K562 (cell line): ENCODE results near the gene PRTFDC1. TPM values are rescaled to one million over a fixed set of nuclear protein-coding genes. Genes with fewer than 3 reads are reported as not detected.

Experiments
- CEBPZ ChIP-seq: fragments of 150-350 bp; IDR thresholded peaks from 2 replicates; pipeline ENCODE4 v1.6.1; 2014; ENCODE audit warnings: low read depth, mild to moderate bottlenecking, low read length, borderline replicate concordance
- HBP1 ChIP-seq: fragments of 450-650 bp; formaldehyde crosslinking; IDR thresholded peaks from 2 replicates; pipeline ENCODE4 v1.4.0; 2022; ENCODE audit warnings: missing genetic modification characterization
- NFE2 ChIP-seq: IDR thresholded peaks from 2 replicates; pipeline ENCODE4 v1.6.1; 2014; ENCODE audit warnings: antibody characterized with exemption, low read depth
- SMC3 ChIP-seq: conservative IDR thresholded peaks from 2 replicates; pipeline ENCODE4 v1.6.1; 2011; ENCODE audit warnings: low read depth, low read length, improper control_type of control experiment; ENCODE audit not compliant: insufficient read depth
- USF1 ChIP-seq: sonication (generic); formaldehyde crosslinking; IDR thresholded peaks from 2 replicates; pipeline ENCODE4 v1.9.0; 2022; ENCODE audit warnings: mild to moderate bottlenecking, missing genetic modification reagents
- ZBTB40 ChIP-seq, 2 experiments: fragments of 450-650 bp in 1 of 2; sonication (generic) in 1 of 2; formaldehyde crosslinking in 1 of 2; IDR thresholded peaks; 2 replicates each; pipeline versions ENCODE4 v1.7.1 to v1.9.0; 2016 to 2022; ENCODE audit warnings: inconsistent platforms in 1 of 2, mild to moderate bottlenecking in 1 of 2, missing genetic modification reagents in 1 of 2
- polyA plus RNA-seq, 8 experiments: library from polyadenylated mRNA; depleted of rRNA in 4 of 8; stranded (reverse) in 5 of 8; unstranded in 3 of 8; fragments of >200 nt; fragmentation: Nextera tagmentation in 2 of 8; fragmentation: Illumina TruSeq in 1 of 8; extraction: Ambion mirVana in 2 of 8; extraction: Trizol in 1 of 8; gene quantifications; 2 replicates each; pipeline versions ENCODE4 v1.2.1 to v1.2.3, GENCODE V29; 2011 to 2014; ENCODE audit warnings: inconsistent platforms in 1 of 8, missing spikeins in 1 of 8
- total RNA-seq, 7 experiments: library from RNA; depleted of rRNA in 6 of 7; stranded (reverse); fragments of >200 nt in 6 of 7; fragmentation: Illumina TruSeq in 2 of 7; extraction: Trizol in 2 of 7; gene quantifications; 2 replicates each; pipeline versions ENCODE4 v1.2.1 to v1.2.3, GENCODE V29; 2011 to 2021; ENCODE audit warnings: low replicate concordance in 1 of 7

The PRTFDC1 gene
- total and polyA plus RNA-seq, 9 of the 15 experiments (the other 6 are each of a cell fraction or from before 2014, with no cell fraction given), result 7.0 to 27.6 (median 10.0) TPM

GRCh38 chr10:24920907-24921881 lies 31.2 kb downstream of the PRTFDC1 start (continued):
- TF ChIP-seq HBP1 (CRISPR knock-in tag) (no peak), USF1 (peak; percentile 34; the same call in 1 of the 2 replicates), ZBTB40 (IDR thresholded peaks at IDR 0.05) (0 out of 2 replicates have a peak, but pooled peaks have one; percentile 36), ZBTB40 (CRISPR knock-in tag; IDR thresholded peaks at IDR 0.05) (no peak), NFE2 (peak; percentile 100), CEBPZ (no peak), SMC3 (no peak)
